HepG2 (cell line): ENCODE results near the gene TNFRSF1B. TPM values are rescaled to one million over a fixed set of nuclear protein-coding genes. Genes with fewer than 3 reads are reported as not detected.

Experiments used
- ATAC-seq: fragments of 200-7000 bp; cut with Tn5 transposase; 3 replicates; pipeline ENCODE4 v1.9.1; 2020; ENCODE audit warnings: mild to moderate bottlenecking, moderate library complexity
- BruUV-seq: library from RNA; stranded (reverse); fragments of 400-500 nt; replicated peaks from 2 replicates; lab custom pipeline; 2021; lab: Mats Ljungman, UMichigan
- CTCF ChIA-PET: fragments of 300-600 bp; formaldehyde crosslinking; extraction: SDS; loops from one replicate; lab custom pipeline; 2021; ENCODE audit warnings: low total read pairs, inconsistent platforms, low intra/inter-chr PET ratio; lab: Yijun Ruan, JAX
- POLR2A ChIA-PET: fragments of 350-600 bp; sonication (Branson Sonifier 250); formaldehyde crosslinking; loops from one replicate; lab custom pipeline; 2020; ENCODE audit warnings: antibody characterized with exemption, inconsistent platforms; lab: Yijun Ruan, JAX
- DNase-seq: peaks from one replicate; pipeline ENCODE4 v3.0.0-alpha.2; 2015; ENCODE audit warnings: low spot score
- FAIRE-seq: peaks from 3 replicates; lab custom pipeline; 2011; peaks lifted over from hg19 to GRCh38; lab: Jason Lieb, UNC
- H2AFZ ChIP-seq: one replicate; pipeline ENCODE4 v1.6.1; 2011; ENCODE audit warnings: low read length, inconsistent platforms
- H3K27ac ChIP-seq: fragments of 300-600 bp; 3 replicates; pipeline ENCODE4 v1.8.0; 2011; ENCODE audit warnings: mixed run types, mild to moderate bottlenecking, mixed read lengths, low read length, inconsistent platforms; ENCODE audit not compliant: insufficient read depth; ENCODE audit errors: extremely low read length
- H3K27me3 ChIP-seq, 2 experiments: fragments of 200-600 bp in 1 of 2; 2 replicates in 1 of 2; 3 replicates in 1 of 2; pipeline versions ENCODE4 v1.6.0 to v1.8.0; 2011; ENCODE audit warnings: low read length in 2 of 2, mild to moderate bottlenecking in 2 of 2, moderate library complexity in 2 of 2, inconsistent platforms in 1 of 2; ENCODE audit not compliant: insufficient read depth in 2 of 2, control insufficient read depth in 1 of 2
- H3K36me3 ChIP-seq, 2 experiments: fragments of 200-600 bp in 1 of 2; replicated peaks in 1 of 2; 2 replicates in 1 of 2; 3 replicates in 1 of 2; pipeline versions ENCODE4 v1.5.1 to v1.8.0; 2011; ENCODE audit warnings: low read length in 2 of 2, inconsistent platforms in 1 of 2; ENCODE audit not compliant: insufficient read depth in 2 of 2, control insufficient read depth in 1 of 2
- H3K4me1 ChIP-seq: 2 replicates; pipeline ENCODE4 v1.5.1; 2012; ENCODE audit warnings: low read length, inconsistent platforms; ENCODE audit not compliant: insufficient read depth
- H3K4me2 ChIP-seq: 2 replicates; pipeline ENCODE4 v1.6.0; 2011; ENCODE audit warnings: low read depth, low read length, inconsistent platforms
- H3K4me3 ChIP-seq, 3 experiments: fragments of 200-600 bp in 1 of 3; sonication (generic), shearing (Covaris generic) in 1 of 3; replicated peaks in 1 of 3; 2 replicates each; pipeline ENCODE4 v1.5.1; 2011 to 2016; ENCODE audit warnings: low read length in 3 of 3, inconsistent platforms in 2 of 3, low read depth in 2 of 3, mild to moderate bottlenecking in 2 of 3, control low read depth in 1 of 3, mixed read lengths in 1 of 3; ENCODE audit not compliant: insufficient read depth in 1 of 3
- H3K79me2 ChIP-seq: one replicate; pipeline ENCODE4 v1.6.1; 2011; ENCODE audit warnings: low read length, inconsistent platforms; ENCODE audit not compliant: insufficient read depth
- H3K9ac ChIP-seq: 2 replicates; pipeline ENCODE4 v1.6.0; 2011; ENCODE audit warnings: mild to moderate bottlenecking, low read depth, low read length, inconsistent platforms; ENCODE audit not compliant: insufficient read depth
- H3K9me3 ChIP-seq: 2 replicates; pipeline ENCODE4 v1.5.1; 2012; ENCODE audit warnings: mild to moderate bottlenecking, low read length
- H4K20me1 ChIP-seq: 2 replicates; pipeline ENCODE4 v1.6.0; 2011; ENCODE audit warnings: inconsistent platforms, mild to moderate bottlenecking, low read length, moderate library complexity; ENCODE audit not compliant: insufficient read depth
- CHD4 ChIP-seq: fragments of 200-600 bp; sonication (generic); IDR thresholded peaks from 2 replicates; pipeline ENCODE4 v1.7.0; 2017; ENCODE audit warnings: mild to moderate bottlenecking, low read length, borderline replicate concordance
- GRHL1 ChIP-seq: sonication (generic); formaldehyde crosslinking; conservative IDR thresholded peaks from 2 replicates; pipeline ENCODE4 v1.8.0; 2022; ENCODE audit warnings: missing genetic modification reagents
- NFKB2 ChIP-seq: sonication (generic); formaldehyde crosslinking; IDR thresholded peaks from 2 replicates; pipeline ENCODE4 v1.4.0; 2020; ENCODE audit warnings: missing genetic modification reagents, borderline replicate concordance
- RAD21 ChIP-seq: fragments of 450-650 bp; formaldehyde crosslinking; IDR thresholded peaks from 2 replicates; pipeline ENCODE4 v1.5.0; 2020; ENCODE audit warnings: mild to moderate bottlenecking
- RFX3 ChIP-seq: IDR thresholded peaks from 2 replicates; pipeline ENCODE4 v1.6.1; 2016; ENCODE audit warnings: missing biosample characterization, missing genetic modification reagents
- RNF219 ChIP-seq: sonication (generic); formaldehyde crosslinking; IDR thresholded peaks from 2 replicates; pipeline ENCODE4 v1.5.0; 2020; ENCODE audit warnings: mild to moderate bottlenecking, missing genetic modification reagents
- SPEN ChIP-seq: sonication (generic); formaldehyde crosslinking; IDR thresholded peaks from 2 replicates; pipeline ENCODE4 v1.5.1; 2020; ENCODE audit warnings: low read depth, mild to moderate bottlenecking, missing genetic modification reagents
- ZBTB10 ChIP-seq: sonication (generic); formaldehyde crosslinking; IDR thresholded peaks from 2 replicates; pipeline ENCODE4 v1.4.0; 2020; ENCODE audit warnings: missing genetic modification reagents, borderline replicate concordance
- ZNF280D ChIP-seq: sonication (generic); formaldehyde crosslinking; IDR thresholded peaks from 2 replicates; pipeline ENCODE4 v1.5.1; 2020; ENCODE audit warnings: mild to moderate bottlenecking, missing genetic modification reagents
- ZNF780A ChIP-seq: sonication (generic); formaldehyde crosslinking; IDR thresholded peaks from 2 replicates; pipeline ENCODE4 v1.8.0; 2022; ENCODE audit warnings: mild to moderate bottlenecking, missing genetic modification reagents, moderate library complexity
- WGBS: methylation state at CpG from one replicate; pipeline ENCODE4 v1.1.6; 2017; ENCODE audit warnings: low lambda C conversion rate; 5-methylcytosine and 5-hydroxymethylcytosine counted together
- in situ Hi-C: cut with HindIII; loops from 2 replicates; pipeline ENCODE4 v1.10.0; 2017; ENCODE audit warnings: low pct_unique_long_range_greater_than_20kb; ENCODE audit not compliant: extremely low pct_ligation_motif_present
- intact Hi-C: fragments of 100-400 bp; cut with micrococcal nuclease; formaldehyde crosslinking; loops from one replicate; pipeline ENCODE4 v1.10.0; 2022; ENCODE audit not compliant: unreplicated experiment
- polyA plus RNA-seq, 8 experiments: library from polyadenylated mRNA; depleted of rRNA in 3 of 8; stranded (reverse) in 7 of 8; unstranded in 1 of 8; fragments of >200 nt; fragmentation: Illumina TruSeq in 4 of 8; extraction: Trizol in 4 of 8; gene quantifications; 2 replicates each; pipeline versions ENCODE4 v1.2.1 to v1.2.3, GENCODE V29; 2011 to 2016; ENCODE audit warnings: low read depth in 4 of 8, missing spikeins in 1 of 8, mixed read lengths in 1 of 8; ENCODE audit not compliant: insufficient read depth in 1 of 8
- total RNA-seq, 5 experiments: library from RNA; depleted of rRNA; stranded (reverse); fragments of >200 nt; fragmentation: Illumina TruSeq; extraction: Trizol; gene quantifications; 2 replicates each; pipeline ENCODE4 v1.2.3, GENCODE V29; 2016; ENCODE audit warnings: low read depth in 1 of 5

The TNFRSF1B gene
- total and polyA plus RNA-seq, 2 of the 13 experiments (the other 11 are each of a cell fraction or from before 2014, with no cell fraction given), result 0.04 to 0.11 TPM

- TF ChIP-seq ZBTB10 (CRISPR knock-in tag), result no peak
- no peak for TF ChIP-seq SPEN (CRISPR knock-in tag)
- no peak for TF ChIP-seq ZNF280D (CRISPR knock-in tag)
- no peak for TF ChIP-seq ZNF780A (CRISPR knock-in tag)
Measured at GRCh38 chr1:12140515-12141162, 26.2 kb upstream of the TNFRSF1B start (continued).

GRCh38 chr1:12141163-12141850 is 25.5 kb upstream of the TNFRSF1B start:
- ChIA-PET POLR2A (no interaction called here), CTCF (no interaction called here)
- ATAC-seq (no peak), FAIRE-seq (no peak), DNase-seq (no peak)
- Histone ChIP-seq H3K9ac (no peak overlapping the region), H4K20me1 (no peaks in the 10 kb centered on the region), H3K4me2 (no peak overlapping the region), H3K79me2 (no peaks in the 10 kb centered on the region), H3K27me3 (peaks cover 5 to 53% of the 10 kb centered on the region in 2 experiments; a peak in 4 of 5 replicates), H3K4me1 (peaks cover 17% of the 10 kb centered on the region), H3K27ac (no peak overlapping the region), H3K9me3 (no peaks in the 10 kb centered on the region), H3K4me3 (no peak overlapping the region), H3K36me3 (no peaks in the 10 kb centered on the region), H2AFZ (no peak overlapping the region)
- in situ Hi-C loops (no loop called here), intact Hi-C loops (no loop called here)
- BruUV-seq, result no TSS peak
- WGBS, result 58% methylated on average over 15 of the region's 21 CpGs
- no peak for TF ChIP-seq RFX3
- no peak for TF ChIP-seq RNF219
- no peak for TF ChIP-seq CHD4
- no peak for TF ChIP-seq NFKB2 (CRISPR knock-in tag)
- no peak for TF ChIP-seq RAD21
- TF ChIP-seq GRHL1, result no peak
